ENCODE measurements around the gene ANO9.

- TF ChIP-seq POLR2A (IDR thresholded peaks at IDR 0.05) (no peak), CTCF (IDR thresholded peaks at IDR 0.05) (no peak)
These were observed 3.5 kb downstream of the ANO9 start for GRCh38 chr11:438101-438844.
